H1 (cell line): Measurements from ENCODE around the gene MCEMP1. TPM values are rescaled to one million over a fixed set of nuclear protein-coding genes. Genes with fewer than 3 reads are reported as not detected.

Experiments
- CTCF ChIA-PET: fragments of 300-600 bp; sonication (Branson Sonifier 250); formaldehyde crosslinking; loops from one replicate; lab custom pipeline; 2021; ENCODE audit not compliant: partially characterized antibody; lab: Charles Lee
- POLR2A ChIA-PET: fragments of 300-600 bp; sonication (Branson Sonifier 250); formaldehyde crosslinking; loops from one replicate; lab custom pipeline; 2021; ENCODE audit warnings: inconsistent platforms; ENCODE audit not compliant: partially characterized antibody; lab: Charles Lee
- DNase-seq, 2 experiments: peaks; one replicate each; pipeline versions ENCODE4 v3.0.0 to v3.0.0-alpha.2; 2010 to 2022; ENCODE audit warnings: low spot score in 2 of 2, low read depth in 1 of 2, mixed read lengths in 1 of 2
- FAIRE-seq: peaks from 2 replicates; lab custom pipeline; 2011; peaks lifted over from hg19 to GRCh38; lab: Jason Lieb, UNC
- H2AFZ ChIP-seq: 2 replicates; pipeline ENCODE4 v1.8.1; 2012; ENCODE audit warnings: low read length, inconsistent platforms
- H2AK5ac ChIP-seq: 2 replicates; pipeline ENCODE4 v1.6.1; 2013; ENCODE audit warnings: low read depth, low read length
- H2BK120ac ChIP-seq: replicated peaks from 2 replicates; pipeline ENCODE3; 2013; ENCODE audit warnings: low read depth, low read length, inconsistent platforms
- H2BK12ac ChIP-seq: 2 replicates; pipeline ENCODE4 v1.6.1; 2013; ENCODE audit warnings: low read depth, low read length
- H2BK15ac ChIP-seq: 2 replicates; pipeline ENCODE4 v1.6.1; 2013; ENCODE audit warnings: low read length
- H2BK20ac ChIP-seq: 2 replicates; pipeline ENCODE4 v1.6.1; 2013; ENCODE audit warnings: low read length
- H2BK5ac ChIP-seq: 2 replicates; pipeline ENCODE4 v1.6.1; 2013; ENCODE audit warnings: low read depth, low read length
- H3K14ac ChIP-seq: 2 replicates; pipeline ENCODE4 v1.6.1; 2013; ENCODE audit warnings: inconsistent platforms; ENCODE audit not compliant: insufficient read length
- H3K18ac ChIP-seq: 2 replicates; pipeline ENCODE4 v1.6.1; 2013; ENCODE audit warnings: low read length; ENCODE audit errors: extremely low read depth
- H3K23ac ChIP-seq: 2 replicates; pipeline ENCODE4 v1.6.1; 2013; ENCODE audit warnings: inconsistent platforms; ENCODE audit not compliant: insufficient read length
- H3K23me2 ChIP-seq: 2 replicates; pipeline ENCODE4 v1.6.1; 2013; ENCODE audit warnings: low read depth, low read length
- H3K27ac ChIP-seq: 2 replicates; pipeline ENCODE4 v1.6.1; 2011; ENCODE audit warnings: low read depth, low read length, inconsistent platforms
- H3K27me3 ChIP-seq, 4 experiments: replicated peaks in 1 of 4; 1 replicate in 1 of 4; 2 replicates in 3 of 4; pipeline versions ENCODE4 v1.6.1 to v1.8.1; 2011 to 2013; ENCODE audit warnings: low read length in 3 of 4, mild to moderate bottlenecking in 3 of 4, inconsistent platforms in 2 of 4, mixed read lengths in 2 of 4, moderate library complexity in 1 of 4; ENCODE audit not compliant: control insufficient read depth in 3 of 4, insufficient read depth in 3 of 4; ENCODE audit errors: extremely low read depth in 1 of 4
- H3K36me3 ChIP-seq, 4 experiments: 2 replicates each; pipeline versions ENCODE4 v1.6.1 to v1.8.1; 2011 to 2013; ENCODE audit warnings: mild to moderate bottlenecking in 4 of 4, low read length in 3 of 4, moderate library complexity in 2 of 4, control low read depth in 1 of 4, inconsistent platforms in 1 of 4; ENCODE audit not compliant: insufficient read depth in 4 of 4, control insufficient read depth in 2 of 4
- H3K4ac ChIP-seq: replicated peaks from 2 replicates; pipeline ENCODE3; 2013; ENCODE audit warnings: low read length, low read depth, mixed read lengths, inconsistent platforms; ENCODE audit not compliant: insufficient read length
- H3K4me1 ChIP-seq, 4 experiments: replicated peaks in 1 of 4; 1 replicate in 1 of 4; 2 replicates in 3 of 4; pipeline versions ENCODE4 v1.6.1 to v1.8.1; 2011 to 2013; ENCODE audit warnings: low read length in 3 of 4, inconsistent platforms in 2 of 4, mixed read lengths in 1 of 4; ENCODE audit not compliant: insufficient read depth in 4 of 4, control insufficient read depth in 3 of 4
- H3K4me2 ChIP-seq, 2 experiments: 2 replicates each; pipeline versions ENCODE4 v1.6.1 to v1.8.1; 2011 to 2013; ENCODE audit warnings: low read depth in 2 of 2, low read length in 2 of 2, control low read depth in 1 of 2, inconsistent platforms in 1 of 2, mild to moderate bottlenecking in 1 of 2; ENCODE audit not compliant: insufficient read depth in 1 of 2
- H3K4me3 ChIP-seq, 4 experiments: fragments of 200-600, 300-600 bp in 1 of 4; sonication (generic), shearing (Covaris generic), sonication (Bioruptor Twin) in 1 of 4; 2 replicates each; pipeline versions ENCODE4 v1.5.1 to v1.8.1; 2011 to 2016; ENCODE audit warnings: low read length in 4 of 4, low read depth in 3 of 4, control low read depth in 2 of 4, inconsistent platforms in 2 of 4, mild to moderate bottlenecking in 2 of 4, mixed read lengths in 1 of 4, moderate library complexity in 1 of 4; ENCODE audit not compliant: insufficient read depth in 2 of 4; ENCODE audit errors: extremely low read depth in 1 of 4
- H3K56ac ChIP-seq: replicated peaks from 2 replicates; pipeline ENCODE3; 2013; ENCODE audit warnings: low read depth, mild to moderate bottlenecking, mixed read lengths, low read length, inconsistent platforms; ENCODE audit not compliant: insufficient read length
- H3K79me1 ChIP-seq: 2 replicates; pipeline ENCODE4 v1.6.1; 2013; ENCODE audit warnings: low read depth, low read length, control low read depth
- H3K79me2 ChIP-seq, 2 experiments: 2 replicates each; pipeline versions ENCODE4 v1.6.1 to v1.8.1; 2012 to 2013; ENCODE audit warnings: low read length in 2 of 2, mild to moderate bottlenecking in 2 of 2, inconsistent platforms in 1 of 2; ENCODE audit not compliant: insufficient read depth in 2 of 2, control insufficient read depth in 1 of 2
- H3K9ac ChIP-seq, 4 experiments: replicated peaks in 1 of 4; 1 replicate in 1 of 4; 2 replicates in 3 of 4; pipeline versions ENCODE4 v1.6.1 to v1.8.1; 2011 to 2013; ENCODE audit warnings: low read depth in 3 of 4, low read length in 3 of 4, control low read depth in 2 of 4, mild to moderate bottlenecking in 2 of 4, moderate library complexity in 2 of 4, inconsistent platforms in 1 of 4; ENCODE audit errors: extremely low read depth in 1 of 4
- H3K9me3 ChIP-seq, 2 experiments: 2 replicates each; pipeline versions ENCODE4 v1.6.1 to v1.8.1; 2012 to 2013; ENCODE audit warnings: mild to moderate bottlenecking in 2 of 2, moderate library complexity in 2 of 2, control low read depth in 1 of 2, inconsistent platforms in 1 of 2, low read depth in 1 of 2, low read length in 1 of 2, mixed read lengths in 1 of 2; ENCODE audit not compliant: insufficient read depth in 2 of 2
- H4K20me1 ChIP-seq, 2 experiments: replicated peaks in 1 of 2; 2 replicates each; pipeline versions ENCODE3 to v1.8.1; 2011 to 2013; ENCODE audit warnings: inconsistent platforms in 2 of 2, low read length in 2 of 2, mild to moderate bottlenecking in 1 of 2; ENCODE audit not compliant: insufficient read depth in 2 of 2, control insufficient read depth in 1 of 2
- H4K5ac ChIP-seq: 2 replicates; pipeline ENCODE4 v1.6.1; 2013; ENCODE audit warnings: low read length, low read depth, mixed read lengths, inconsistent platforms; ENCODE audit not compliant: insufficient read length
- H4K8ac ChIP-seq: 2 replicates; pipeline ENCODE4 v1.8.0; 2013; ENCODE audit warnings: mild to moderate bottlenecking, moderate library complexity, low read length, inconsistent platforms; ENCODE audit not compliant: insufficient read depth; ENCODE audit errors: extremely low read depth
- H4K91ac ChIP-seq: replicated peaks from 2 replicates; pipeline ENCODE3; 2013; ENCODE audit warnings: low read length, mixed read lengths, inconsistent platforms; ENCODE audit not compliant: insufficient read length
- BRCA1 ChIP-seq: IDR thresholded peaks from 2 replicates; pipeline ENCODE4 v1.6.1; 2012; ENCODE audit warnings: low read depth, low read length, improper control_type of control experiment
- CHD1 ChIP-seq: IDR thresholded peaks from 2 replicates; pipeline ENCODE4 v1.6.1; 2012; ENCODE audit warnings: low read depth, low read length, improper control_type of control experiment
- GTF2F1 ChIP-seq: IDR thresholded peaks from 2 replicates; pipeline ENCODE4 v1.6.1; 2012; ENCODE audit warnings: low read depth, low read length, improper control_type of control experiment, borderline replicate concordance
- RFX5 ChIP-seq: IDR thresholded peaks from 2 replicates; pipeline ENCODE4 v1.6.1; 2011; ENCODE audit warnings: low read depth, low read length, improper control_type of control experiment, borderline replicate concordance
- RNF2 ChIP-seq: fragments of 200-900, 300-1000 bp; sonication (generic); IDR thresholded peaks from 2 replicates; pipeline ENCODE4 v1.7.1; 2016; ENCODE audit warnings: borderline replicate concordance, low read depth, mild to moderate bottlenecking, antibody characterized with exemption, low read length; ENCODE audit not compliant: poor library complexity, severe bottlenecking; ENCODE audit errors: missing control alignments
- SAP30 ChIP-seq: fragments of 300-600 bp; sonication (generic); IDR thresholded peaks from 2 replicates; pipeline ENCODE4 v1.7.1; 2012; ENCODE audit warnings: low read length, moderate library complexity, mild to moderate bottlenecking, inconsistent platforms; ENCODE audit not compliant: insufficient read depth, insufficient replicate concordance
- SP2 ChIP-seq: IDR thresholded peaks from 2 replicates; pipeline ENCODE4 v1.6.1; 2012; ENCODE audit warnings: mild to moderate bottlenecking, low read length, inconsistent platforms
- SUZ12 ChIP-seq: fragments of 200-600 bp; sonication (generic); IDR thresholded peaks from 2 replicates; pipeline ENCODE4 v1.6.1; 2012; ENCODE audit warnings: mild to moderate bottlenecking, inconsistent platforms, low read length, moderate library complexity, mixed read lengths
- TAF1 ChIP-seq: IDR thresholded peaks from 2 replicates; pipeline ENCODE4 v1.6.1; 2011; ENCODE audit warnings: mild to moderate bottlenecking, low read depth, low read length
- TCF12 ChIP-seq: IDR thresholded peaks from 2 replicates; pipeline ENCODE4 v1.6.1; 2011; ENCODE audit warnings: low read depth, mild to moderate bottlenecking, low read length
- TEAD4 ChIP-seq: IDR thresholded peaks from 2 replicates; pipeline ENCODE4 v1.6.1; 2012; ENCODE audit warnings: low read depth, low read length, inconsistent platforms, mixed read lengths
- YY1 ChIP-seq: IDR thresholded peaks from 2 replicates; pipeline ENCODE4 v1.6.1; 2011; ENCODE audit warnings: low read depth, mild to moderate bottlenecking, low read length
- WGBS, 2 experiments: shearing (Covaris generic) in 1 of 2; methylation state at CpG; one replicate each; pipeline versions ENCODE4 v1.1.6 to v1.1.7; 2013 to 2015; ENCODE audit warnings: low lambda C conversion rate in 2 of 2, mixed read lengths in 2 of 2, inconsistent platforms in 1 of 2, low coverage in 1 of 2, missing lambda C conversion rate in 1 of 2; ENCODE audit not compliant: insufficient replicate concordance in 2 of 2, insufficient coverage in 1 of 2, insufficient read length in 1 of 2; ENCODE audit errors: extremely low coverage in 1 of 2, missing lambda C conversion rate in 1 of 2; 5-methylcytosine and 5-hydroxymethylcytosine counted together
- polyA plus RNA-seq, 7 experiments: library from polyadenylated mRNA; depleted of rRNA in 3 of 7; stranded (reverse) in 5 of 7; unstranded in 2 of 7; fragments of >200 nt in 5 of 7; fragments of 200-250 nt in 2 of 7; gene quantifications; 1 replicate in 5 of 7; 2 replicates in 1 of 7; 4 replicates in 1 of 7; pipeline versions ENCODE4 v1.2.1 to v1.2.3, GENCODE V29; 2011 to 2013; ENCODE audit warnings: missing spikeins in 2 of 7, mixed read lengths in 2 of 7
- total RNA-seq: library from RNA; stranded (reverse); fragmentation: NEBNext Ultra II Directional; extraction: Animal tissue kit (Norgen Biotek cat#: 25700); gene quantifications from 2 replicates; pipeline ENCODE4 v1.2.1, GENCODE V29; 2021
- TF ChIP-seq, protein P1 (sequence below): IDR thresholded peaks from 2 replicates; pipeline ENCODE4 v1.6.1; 2011; ENCODE audit warnings: low read depth, mild to moderate bottlenecking, low read length; ENCODE audit not compliant: insufficient read depth
- TF ChIP-seq, protein P2 (sequence below): IDR thresholded peaks from 2 replicates; pipeline ENCODE4 v1.6.1; 2012; ENCODE audit warnings: inconsistent platforms

Gene MCEMP1
- total and polyA plus RNA-seq, 2 of the 8 experiments (the other 6 are each of a cell fraction or from before 2014, with no cell fraction given) = not detected

DNA sequence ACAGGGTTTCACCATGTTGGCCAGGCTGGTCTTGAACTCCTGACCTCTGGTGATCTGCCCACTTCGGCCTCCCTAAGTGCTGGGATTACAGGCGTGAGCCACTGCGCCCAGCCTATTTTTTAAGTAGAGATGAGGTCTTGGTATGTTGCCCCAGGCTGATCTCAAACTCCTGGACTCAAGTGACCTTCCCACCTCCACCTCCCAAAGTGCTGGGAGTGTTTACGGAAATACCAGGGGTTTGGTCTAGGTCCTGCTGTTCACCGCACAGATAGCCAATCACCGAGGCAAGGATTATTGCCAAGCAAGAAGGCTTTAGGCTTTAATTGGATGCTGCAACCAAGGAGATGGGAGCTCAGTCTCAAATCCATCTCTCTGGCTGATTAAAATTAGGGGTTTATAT lies 43.5 kb downstream of the MCEMP1 start:
- Histone ChIP-seq H3K79me2 (no peaks in the 10 kb centered on the region), H3K23me2 (0 out of 2 replicates have a peak, but pooled peaks cover 2% of the 10 kb centered on the region), H3K79me1 (no peaks in the 10 kb centered on the region), H3K56ac (no peak overlapping the region), H3K4ac (no peak overlapping the region), H2BK15ac (no peak overlapping the region), H2AK5ac (no peak overlapping the region), H4K5ac (no peak overlapping the region), H3K27me3 (no peaks in the 10 kb centered on the region), H4K8ac (no peak overlapping the region), H3K4me3 (no peak overlapping the region), H3K14ac (no peak overlapping the region), H4K91ac (no peak overlapping the region), H3K23ac (no peak overlapping the region), H3K36me3 (no peaks in the 10 kb centered on the region), H2AFZ (no peak overlapping the region), H3K9ac (no peak overlapping the region), H2BK12ac (no peak overlapping the region), H3K4me2 (no peak overlapping the region), H2BK5ac (no peak overlapping the region), H2BK120ac (no peak overlapping the region), H3K27ac (no peak overlapping the region), H2BK20ac (no peak overlapping the region), H3K4me1 (no peaks in the 10 kb centered on the region), H3K18ac (no peak overlapping the region), H4K20me1 (no peaks in the 10 kb centered on the region), H3K9me3 (peaks cover 0 to 2% of the 10 kb centered on the region in 2 experiments; a peak in 1 of 4 replicates)
- ChIA-PET CTCF (no interaction called here), POLR2A (no interaction called here)
- DNase-seq (no peak), FAIRE-seq (no peak)
- 86% methylated on average over 6 of the region's 6 CpGs; no CpG with 5 or more reads in 1 of the 2 experiments for WGBS, 2 experiments
- TF ChIP-seq, protein P1, sequence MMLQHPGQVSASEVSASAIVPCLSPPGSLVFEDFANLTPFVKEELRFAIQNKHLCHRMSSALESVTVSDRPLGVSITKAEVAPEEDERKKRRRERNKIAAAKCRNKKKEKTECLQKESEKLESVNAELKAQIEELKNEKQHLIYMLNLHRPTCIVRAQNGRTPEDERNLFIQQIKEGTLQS = no peak
- no peak for TF ChIP-seq YY1
- TF ChIP-seq, protein P2, sequence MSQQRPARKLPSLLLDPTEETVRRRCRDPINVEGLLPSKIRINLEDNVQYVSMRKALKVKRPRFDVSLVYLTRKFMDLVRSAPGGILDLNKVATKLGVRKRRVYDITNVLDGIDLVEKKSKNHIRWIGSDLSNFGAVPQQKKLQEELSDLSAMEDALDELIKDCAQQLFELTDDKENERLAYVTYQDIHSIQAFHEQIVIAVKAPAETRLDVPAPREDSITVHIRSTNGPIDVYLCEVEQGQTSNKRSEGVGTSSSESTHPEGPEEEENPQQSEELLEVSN = no peak
- TF ChIP-seq RFX5 = no peak
- no peak for TF ChIP-seq TAF1
- no peak for TF ChIP-seq SUZ12
- TF ChIP-seq TEAD4 = no peak
- no peak for TF ChIP-seq SP2
- TF ChIP-seq BRCA1 = no peak
- no peak for TF ChIP-seq TCF12
- no peak for TF ChIP-seq SAP30
- TF ChIP-seq GTF2F1 = no peak
- TF ChIP-seq CHD1 = no peak
- no peak for TF ChIP-seq RNF2
